ENCODE results near the gene TMED10.

Gene TMED10

GRCh38 chr14:75188086-75188485 is 11.7 kb upstream of the TMED10 start:
- H3K27ac ChIP-seq, result no peak overlapping the region

DNA sequence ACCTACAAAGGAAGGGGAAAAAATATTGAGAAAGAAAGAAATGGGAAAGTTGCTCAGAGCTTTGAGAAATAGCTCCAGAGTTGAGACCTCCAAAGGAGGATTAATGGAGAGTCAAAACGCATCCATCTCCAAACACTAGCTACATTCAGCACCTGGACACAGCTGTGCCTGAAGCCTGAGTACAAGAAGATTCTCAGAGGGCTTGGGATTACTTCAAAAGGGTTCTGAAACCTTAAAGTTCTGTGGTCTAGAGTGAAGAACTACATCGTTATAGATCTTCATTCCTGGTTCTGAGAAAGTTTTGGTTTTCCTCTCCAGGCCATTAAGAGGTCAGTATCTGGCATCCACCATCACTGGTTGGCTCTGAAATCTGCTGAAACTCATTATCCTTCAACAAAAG is 10.5 kb upstream of the TMED10 start:
- H3K27me3 ChIP-seq (ENCODE audit: control insufficient read depth, insufficient read depth, low read length), result no peaks in the 10 kb centered on the region
- H3K4me3 ChIP-seq (ENCODE audit: low read depth, low read length), result no peak overlapping the region
- no peak overlapping the region for H2AFZ ChIP-seq
- H3K79me2 ChIP-seq, result no peaks in the 10 kb centered on the region
- H3K27ac ChIP-seq, result no peak overlapping the region
- no peak for TF ChIP-seq CTCF (IDR thresholded peaks at IDR 0.05)
- H3K4me1 ChIP-seq, result peaks cover 8% of the 10 kb centered on the region
- no peak overlapping the region for H3K4me2 ChIP-seq (ENCODE audit: low read length)
- no peaks in the 10 kb centered on the region for H3K9me3 ChIP-seq (ENCODE audit: control insufficient read depth, low read length)
- H3K36me3 ChIP-seq (ENCODE audit: control insufficient read depth, insufficient read depth, low read length), result no peaks in the 10 kb centered on the region
- no peak overlapping the region for H3K9ac ChIP-seq

More at GRCh38 chr14:75188086-75188485, 11.7 kb upstream of the TMED10 start:
- Histone ChIP-seq H3K27me3 (ENCODE audit: control insufficient read depth, insufficient read depth, low read length) (no peaks in the 10 kb centered on the region), H3K79me2 (no peaks in the 10 kb centered on the region), H3K9ac (no peak overlapping the region), H3K9me3 (ENCODE audit: control insufficient read depth, low read length) (no peaks in the 10 kb centered on the region), H3K4me3 (ENCODE audit: low read depth, low read length) (no peak overlapping the region), H2AFZ (no peak overlapping the region), H3K4me1 (peaks cover 3% of the 10 kb centered on the region), H3K4me2 (ENCODE audit: low read length) (no peak overlapping the region), H3K36me3 (ENCODE audit: control insufficient read depth, insufficient read depth, low read length) (no peaks in the 10 kb centered on the region)
- TF ChIP-seq CTCF (IDR thresholded peaks at IDR 0.05), result no peak

- Histone ChIP-seq H3K36me3 (ENCODE audit: control insufficient read depth, insufficient read depth, low read length) (no peaks in the 10 kb centered on the region), H3K4me1 (peaks cover 8% of the 10 kb centered on the region), H3K27me3 (ENCODE audit: control insufficient read depth, insufficient read depth, low read length) (no peaks in the 10 kb centered on the region), H3K9ac (no peak overlapping the region), H3K4me3 (ENCODE audit: low read depth, low read length) (no peak overlapping the region), H3K9me3 (ENCODE audit: control insufficient read depth, low read length) (no peaks in the 10 kb centered on the region), H3K79me2 (no peaks in the 10 kb centered on the region), H3K27ac (no peak overlapping the region), H3K4me2 (ENCODE audit: low read length) (no peak overlapping the region), H2AFZ (no peak overlapping the region)
- TF ChIP-seq CTCF (IDR thresholded peaks at IDR 0.05), result no peak
Observed at GRCh38 chr14:75185251-75186040, 9.0 kb upstream of the TMED10 start.

DNA sequence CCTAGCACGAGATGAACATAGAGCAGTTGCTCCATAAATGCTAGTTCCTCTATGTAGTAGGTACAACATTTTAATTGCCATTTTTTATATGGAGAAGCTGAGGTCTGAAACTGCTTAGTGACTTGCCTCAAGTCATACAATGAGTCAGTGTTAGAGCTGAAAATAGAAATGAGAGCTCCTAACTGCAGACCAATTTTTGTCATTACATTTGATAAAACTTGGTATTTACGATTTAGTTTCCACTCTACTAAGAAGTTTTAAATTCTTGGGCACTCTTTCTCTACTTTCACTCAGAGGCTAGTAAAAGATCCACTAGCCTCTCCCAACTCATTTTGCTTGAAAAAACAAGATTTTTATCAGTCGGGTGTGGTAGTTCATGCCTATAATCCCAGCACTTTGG is 8.1 kb upstream of the TMED10 start:
- Histone ChIP-seq H3K27me3 (ENCODE audit: control insufficient read depth, insufficient read depth, low read length) (no peaks in the 10 kb centered on the region), H2AFZ (no peak overlapping the region), H3K79me2 (no peaks in the 10 kb centered on the region), H3K4me3 (ENCODE audit: low read depth, low read length) (no peak overlapping the region), H3K4me1 (peaks cover 8% of the 10 kb centered on the region), H3K27ac (no peak overlapping the region), H3K9me3 (ENCODE audit: control insufficient read depth, low read length) (no peaks in the 10 kb centered on the region), H3K36me3 (ENCODE audit: control insufficient read depth, insufficient read depth, low read length) (no peaks in the 10 kb centered on the region), H3K4me2 (ENCODE audit: low read length) (no peak overlapping the region), H3K9ac (no peak overlapping the region)
- no peak for TF ChIP-seq CTCF (IDR thresholded peaks at IDR 0.05)

- H3K4me1 ChIP-seq, result peaks cover 8% of the 10 kb centered on the region
- no peak overlapping the region for H3K4me2 ChIP-seq (ENCODE audit: low read length)
- H3K79me2 ChIP-seq, result no peaks in the 10 kb centered on the region
- no peak overlapping the region for H2AFZ ChIP-seq
- H3K9ac ChIP-seq, result no peak overlapping the region
- H3K4me3 ChIP-seq (ENCODE audit: low read depth, low read length), result no peak overlapping the region
- no peaks in the 10 kb centered on the region for H3K36me3 ChIP-seq (ENCODE audit: control insufficient read depth, insufficient read depth, low read length)
- no peak for TF ChIP-seq CTCF (IDR thresholded peaks at IDR 0.05)
- no peak overlapping the region for H3K27ac ChIP-seq
- H3K27me3 ChIP-seq (ENCODE audit: control insufficient read depth, insufficient read depth, low read length), result no peaks in the 10 kb centered on the region
- H3K9me3 ChIP-seq (ENCODE audit: control insufficient read depth, low read length), result no peaks in the 10 kb centered on the region
Observed at GRCh38 chr14:75184039-75184438, 7.6 kb upstream of the TMED10 start.
